A549 (cell line): ENCODE data around the gene SND1.

Experiments
- ZC3H11A ChIP-seq: fragments of 450-650 bp; IDR thresholded peaks from 2 replicates; pipeline ENCODE4 v1.6.1; 2014; ENCODE audit warnings: antibody characterized with exemption, mild to moderate bottlenecking
- TF ChIP-seq, protein P1 (sequence below): fragments of 200-600 bp; sonication (generic); IDR thresholded peaks from 2 replicates; pipeline ENCODE4 v1.6.1; 2016; ENCODE audit warnings: antibody characterized with exemption, mild to moderate bottlenecking, moderate library complexity
- TF ChIP-seq, protein P2 (sequence below): fragments of >200 bp; sonication (Bioruptor Twin); formaldehyde crosslinking; IDR thresholded peaks from 3 replicates; pipeline ENCODE4 v1.5.1; 2016

DNA sequence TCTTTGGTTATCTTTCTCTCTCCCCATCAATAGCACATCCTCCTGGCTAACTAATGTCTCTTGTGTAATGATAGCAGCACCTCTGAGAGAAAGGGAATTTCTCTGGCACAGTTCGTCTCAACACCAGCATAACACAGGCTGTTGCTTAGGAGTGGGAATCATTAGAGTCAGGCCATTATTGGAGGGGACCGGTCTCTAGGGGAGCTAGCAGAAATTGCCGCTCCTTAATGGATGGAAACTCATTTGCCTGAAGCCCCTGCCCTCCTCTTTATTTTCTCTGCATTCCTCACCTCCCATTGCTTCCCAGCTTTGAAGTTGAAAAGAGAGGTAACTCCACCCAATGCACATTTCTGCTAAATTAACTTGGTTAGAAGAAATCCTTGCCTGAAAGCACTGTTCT, 367.3 kb downstream of the SND1 start:
- TF ChIP-seq, protein P1, sequence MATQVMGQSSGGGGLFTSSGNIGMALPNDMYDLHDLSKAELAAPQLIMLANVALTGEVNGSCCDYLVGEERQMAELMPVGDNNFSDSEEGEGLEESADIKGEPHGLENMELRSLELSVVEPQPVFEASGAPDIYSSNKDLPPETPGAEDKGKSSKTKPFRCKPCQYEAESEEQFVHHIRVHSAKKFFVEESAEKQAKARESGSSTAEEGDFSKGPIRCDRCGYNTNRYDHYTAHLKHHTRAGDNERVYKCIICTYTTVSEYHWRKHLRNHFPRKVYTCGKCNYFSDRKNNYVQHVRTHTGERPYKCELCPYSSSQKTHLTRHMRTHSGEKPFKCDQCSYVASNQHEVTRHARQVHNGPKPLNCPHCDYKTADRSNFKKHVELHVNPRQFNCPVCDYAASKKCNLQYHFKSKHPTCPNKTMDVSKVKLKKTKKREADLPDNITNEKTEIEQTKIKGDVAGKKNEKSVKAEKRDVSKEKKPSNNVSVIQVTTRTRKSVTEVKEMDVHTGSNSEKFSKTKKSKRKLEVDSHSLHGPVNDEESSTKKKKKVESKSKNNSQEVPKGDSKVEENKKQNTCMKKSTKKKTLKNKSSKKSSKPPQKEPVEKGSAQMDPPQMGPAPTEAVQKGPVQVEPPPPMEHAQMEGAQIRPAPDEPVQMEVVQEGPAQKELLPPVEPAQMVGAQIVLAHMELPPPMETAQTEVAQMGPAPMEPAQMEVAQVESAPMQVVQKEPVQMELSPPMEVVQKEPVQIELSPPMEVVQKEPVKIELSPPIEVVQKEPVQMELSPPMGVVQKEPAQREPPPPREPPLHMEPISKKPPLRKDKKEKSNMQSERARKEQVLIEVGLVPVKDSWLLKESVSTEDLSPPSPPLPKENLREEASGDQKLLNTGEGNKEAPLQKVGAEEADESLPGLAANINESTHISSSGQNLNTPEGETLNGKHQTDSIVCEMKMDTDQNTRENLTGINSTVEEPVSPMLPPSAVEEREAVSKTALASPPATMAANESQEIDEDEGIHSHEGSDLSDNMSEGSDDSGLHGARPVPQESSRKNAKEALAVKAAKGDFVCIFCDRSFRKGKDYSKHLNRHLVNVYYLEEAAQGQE: no peak
- TF ChIP-seq, protein P2, sequence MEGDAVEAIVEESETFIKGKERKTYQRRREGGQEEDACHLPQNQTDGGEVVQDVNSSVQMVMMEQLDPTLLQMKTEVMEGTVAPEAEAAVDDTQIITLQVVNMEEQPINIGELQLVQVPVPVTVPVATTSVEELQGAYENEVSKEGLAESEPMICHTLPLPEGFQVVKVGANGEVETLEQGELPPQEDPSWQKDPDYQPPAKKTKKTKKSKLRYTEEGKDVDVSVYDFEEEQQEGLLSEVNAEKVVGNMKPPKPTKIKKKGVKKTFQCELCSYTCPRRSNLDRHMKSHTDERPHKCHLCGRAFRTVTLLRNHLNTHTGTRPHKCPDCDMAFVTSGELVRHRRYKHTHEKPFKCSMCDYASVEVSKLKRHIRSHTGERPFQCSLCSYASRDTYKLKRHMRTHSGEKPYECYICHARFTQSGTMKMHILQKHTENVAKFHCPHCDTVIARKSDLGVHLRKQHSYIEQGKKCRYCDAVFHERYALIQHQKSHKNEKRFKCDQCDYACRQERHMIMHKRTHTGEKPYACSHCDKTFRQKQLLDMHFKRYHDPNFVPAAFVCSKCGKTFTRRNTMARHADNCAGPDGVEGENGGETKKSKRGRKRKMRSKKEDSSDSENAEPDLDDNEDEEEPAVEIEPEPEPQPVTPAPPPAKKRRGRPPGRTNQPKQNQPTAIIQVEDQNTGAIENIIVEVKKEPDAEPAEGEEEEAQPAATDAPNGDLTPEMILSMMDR: no peak
- TF ChIP-seq ZC3H11A: no peak
